ENCODE data around the gene PLEKHA1.

- no peak for TF ChIP-seq ELF4 (IDR thresholded peaks at IDR 0.05)
- no peak for TF ChIP-seq SUZ12 (IDR thresholded peaks at IDR 0.05)
- TF ChIP-seq HDGF (IDR thresholded peaks at IDR 0.05; ENCODE audit: borderline replicate concordance): no peak
- no peak for TF ChIP-seq LEF1 (IDR thresholded peaks at IDR 0.05; ENCODE audit: borderline replicate concordance)
- TF ChIP-seq SP1 (IDR thresholded peaks at IDR 0.05): no peak
- no peak for TF ChIP-seq FOXM1 (IDR thresholded peaks at IDR 0.05; ENCODE audit: borderline replicate concordance)
- no peak for TF ChIP-seq FOXA1 (IDR thresholded peaks at IDR 0.05)
- TF ChIP-seq NFRKB (IDR thresholded peaks at IDR 0.05): no peak
- TF ChIP-seq FOXK2 (IDR thresholded peaks at IDR 0.05): no peak
- TF ChIP-seq CTBP1 (IDR thresholded peaks at IDR 0.05; ENCODE audit: borderline replicate concordance): no peak
- TF ChIP-seq BHLHE40 (IDR thresholded peaks at IDR 0.05; ENCODE audit: borderline replicate concordance): no peak
Observed at GRCh38 chr10:122381680-122382079, 7.2 kb downstream of the PLEKHA1 start.
